ENCODE measurements around the gene ZNF362. TPM values are rescaled to one million over a fixed set of nuclear protein-coding genes. Genes with fewer than 3 reads are reported as not detected.
A peak's percentile ranks its signal among the peaks of the same experiment; 100 is the strongest.

The ZNF362 gene
- polyA plus RNA-seq = 10 to 100 TPM in 1 of 2 donors, 1 to 10 TPM in 1; 6.8 to 13.3 TPM

GRCh38 chr1:33256471-33257206 lies at the start of gene ZNF362:
ZNF362 (plus strand) TSS chr1:33256492; CDS start chr1:33270575, 14,083 bp downstream.
- H3K27me3 ChIP-seq (ENCODE audit: control insufficient read depth in 1 of 2, insufficient read depth in 2 of 2, low read length in 2 of 2) = no peaks in the 10 kb centered on the region
- H3K4me3 ChIP-seq (ENCODE audit: low read depth in 1 of 2, low read length in 2 of 2) = peak within 1 kb of the TSS; percentile 58 to 89
- no peaks in the 10 kb centered on the region for H3K9me3 ChIP-seq (ENCODE audit: control insufficient read depth in 2 of 2, insufficient read depth in 1 of 2, low read depth in 1 of 2, low read length in 1 of 2)
- H3K4me1 ChIP-seq (ENCODE audit: control insufficient read depth in 2 of 2, insufficient read depth in 2 of 2, low read length in 1 of 2) = peaks cover 7 to 21% of the 10 kb centered on the region in 2 donors
- peak within 1 kb of the TSS; percentile 85 to 92 for H3K27ac ChIP-seq (ENCODE audit: low read depth in 2 of 2, low read length in 1 of 2)
- WGBS, 2 donors = 0 to 1% methylated on average over 57 to 88 of the region's 88 CpGs
- no peaks in the 10 kb centered on the region for H3K36me3 ChIP-seq (ENCODE audit: control insufficient read depth in 2 of 2, insufficient read depth in 2 of 2, low read length in 1 of 2)

- H3K4me1 ChIP-seq (ENCODE audit: control insufficient read depth in 2 of 2, insufficient read depth in 2 of 2, low read length in 1 of 2) = no peaks in the 10 kb centered on the region
- H3K27me3 ChIP-seq (ENCODE audit: control insufficient read depth in 1 of 2, insufficient read depth in 2 of 2, low read length in 2 of 2) = no peaks in the 10 kb centered on the region
- H3K27ac ChIP-seq (ENCODE audit: low read depth in 2 of 2, low read length in 1 of 2) = no peak overlapping the region
- H3K4me3 ChIP-seq (ENCODE audit: low read depth in 1 of 2, low read length in 2 of 2) = no peak overlapping the region
- no peaks in the 10 kb centered on the region for H3K36me3 ChIP-seq (ENCODE audit: control insufficient read depth in 2 of 2, insufficient read depth in 2 of 2, low read length in 1 of 2)
- no peaks in the 10 kb centered on the region for H3K9me3 ChIP-seq (ENCODE audit: control insufficient read depth in 2 of 2, insufficient read depth in 1 of 2, low read depth in 1 of 2, low read length in 1 of 2)
- 98% methylated on average over 3 of the region's 3 CpGs for WGBS, 2 donors
Measured at GRCh38 chr1:33211972-33212371, 44.3 kb upstream of the ZNF362 start.

GRCh38 chr1:33219886-33220661 lies 36.2 kb upstream of the ZNF362 start:
- WGBS, 2 donors = 59 to 71% methylated on average over 7 of the region's 7 CpGs
- H3K9me3 ChIP-seq (ENCODE audit: control insufficient read depth in 2 of 2, insufficient read depth in 1 of 2, low read depth in 1 of 2, low read length in 1 of 2) = no peaks in the 10 kb centered on the region
- peak overlapping the region; percentile 82 to 85 for H3K27ac ChIP-seq (ENCODE audit: low read depth in 2 of 2, low read length in 1 of 2)
- no peaks in the 10 kb centered on the region for H3K27me3 ChIP-seq (ENCODE audit: control insufficient read depth in 1 of 2, insufficient read depth in 2 of 2, low read length in 2 of 2)
- H3K4me1 ChIP-seq (ENCODE audit: control insufficient read depth in 2 of 2, insufficient read depth in 2 of 2, low read length in 1 of 2) = peaks cover 0 to 19% of the 10 kb centered on the region in 2 donors
- no peaks in the 10 kb centered on the region for H3K36me3 ChIP-seq (ENCODE audit: control insufficient read depth in 2 of 2, insufficient read depth in 2 of 2, low read length in 1 of 2)
- no peak overlapping the region for H3K4me3 ChIP-seq (ENCODE audit: low read depth in 1 of 2, low read length in 2 of 2)

GRCh38 chr1:33220676-33221384 lies 35.5 kb upstream of the ZNF362 start:
- no peak overlapping the region for H3K4me3 ChIP-seq (ENCODE audit: low read depth in 1 of 2, low read length in 2 of 2)
- 41 to 51% methylated on average over 12 of the region's 12 CpGs for WGBS, 2 donors

GRCh38 chr1:33221385-33221758 lies 34.9 kb upstream of the ZNF362 start:
- Histone ChIP-seq H3K9me3 (ENCODE audit: control insufficient read depth in 2 of 2, insufficient read depth in 1 of 2, low read depth in 1 of 2, low read length in 1 of 2) (no peaks in the 10 kb centered on the region), H3K27ac (ENCODE audit: low read depth in 2 of 2, low read length in 1 of 2) (peak overlapping the region; percentile 85), H3K4me3 (ENCODE audit: low read depth in 1 of 2, low read length in 2 of 2) (no peak overlapping the region), H3K27me3 (ENCODE audit: control insufficient read depth in 1 of 2, insufficient read depth in 2 of 2, low read length in 2 of 2) (no peaks in the 10 kb centered on the region), H3K36me3 (ENCODE audit: control insufficient read depth in 2 of 2, insufficient read depth in 2 of 2, low read length in 1 of 2) (no peaks in the 10 kb centered on the region), H3K4me1 (ENCODE audit: control insufficient read depth in 2 of 2, insufficient read depth in 2 of 2, low read length in 1 of 2) (peaks cover 0 to 19% of the 10 kb centered on the region in 2 donors)
- WGBS, 2 donors = 48% methylated on average over 2 of the region's 2 CpGs

More at GRCh38 chr1:33220676-33221384, 35.5 kb upstream of the ZNF362 start:
- H3K4me1 ChIP-seq (ENCODE audit: control insufficient read depth in 2 of 2, insufficient read depth in 2 of 2, low read length in 1 of 2) = peaks cover 0 to 19% of the 10 kb centered on the region in 2 donors
- H3K9me3 ChIP-seq (ENCODE audit: control insufficient read depth in 2 of 2, insufficient read depth in 1 of 2, low read depth in 1 of 2, low read length in 1 of 2) = no peaks in the 10 kb centered on the region
- peak overlapping the region; percentile 82 to 85 for H3K27ac ChIP-seq (ENCODE audit: low read depth in 2 of 2, low read length in 1 of 2)
- no peaks in the 10 kb centered on the region for H3K36me3 ChIP-seq (ENCODE audit: control insufficient read depth in 2 of 2, insufficient read depth in 2 of 2, low read length in 1 of 2)
- no peaks in the 10 kb centered on the region for H3K27me3 ChIP-seq (ENCODE audit: control insufficient read depth in 1 of 2, insufficient read depth in 2 of 2, low read length in 2 of 2)

GRCh38 chr1:33222381-33222780 lies 33.9 kb upstream of the ZNF362 start:
- H3K4me1 ChIP-seq (ENCODE audit: control insufficient read depth in 2 of 2, insufficient read depth in 2 of 2, low read length in 1 of 2) = peaks cover 0 to 19% of the 10 kb centered on the region in 2 donors

GRCh38 chr1:33224166-33224707 lies 32.1 kb upstream of the ZNF362 start:
- WGBS, 2 donors = 81 to 83% methylated on average over 2 of the region's 2 CpGs
- no peaks in the 10 kb centered on the region for H3K27me3 ChIP-seq (ENCODE audit: control insufficient read depth in 1 of 2, insufficient read depth in 2 of 2, low read length in 2 of 2)
- H3K36me3 ChIP-seq (ENCODE audit: control insufficient read depth in 2 of 2, insufficient read depth in 2 of 2, low read length in 1 of 2) = no peaks in the 10 kb centered on the region
- H3K4me3 ChIP-seq (ENCODE audit: low read depth in 1 of 2, low read length in 2 of 2) = no peak overlapping the region
- H3K4me1 ChIP-seq (ENCODE audit: control insufficient read depth in 2 of 2, insufficient read depth in 2 of 2, low read length in 1 of 2) = peaks cover 0 to 17% of the 10 kb centered on the region in 2 donors
- no peak overlapping the region for H3K27ac ChIP-seq (ENCODE audit: low read depth in 2 of 2, low read length in 1 of 2)
- no peaks in the 10 kb centered on the region for H3K9me3 ChIP-seq (ENCODE audit: control insufficient read depth in 2 of 2, insufficient read depth in 1 of 2, low read depth in 1 of 2, low read length in 1 of 2)

More at GRCh38 chr1:33222381-33222780, 33.9 kb upstream of the ZNF362 start:
- 34 to 58% methylated on average over 1 of the region's 1 CpG for WGBS, 2 donors
- Histone ChIP-seq H3K27me3 (ENCODE audit: control insufficient read depth in 1 of 2, insufficient read depth in 2 of 2, low read length in 2 of 2) (no peaks in the 10 kb centered on the region), H3K4me3 (ENCODE audit: low read depth in 1 of 2, low read length in 2 of 2) (no peak overlapping the region), H3K9me3 (ENCODE audit: control insufficient read depth in 2 of 2, insufficient read depth in 1 of 2, low read depth in 1 of 2, low read length in 1 of 2) (no peaks in the 10 kb centered on the region), H3K36me3 (ENCODE audit: control insufficient read depth in 2 of 2, insufficient read depth in 2 of 2, low read length in 1 of 2) (no peaks in the 10 kb centered on the region), H3K27ac (ENCODE audit: low read depth in 2 of 2, low read length in 1 of 2) (peak overlapping the region in 1 of 2 donors; percentile 1)

GRCh38 chr1:33225586-33225985 lies 30.7 kb upstream of the ZNF362 start:
- no peaks in the 10 kb centered on the region for H3K36me3 ChIP-seq (ENCODE audit: control insufficient read depth in 2 of 2, insufficient read depth in 2 of 2, low read length in 1 of 2)
- WGBS, 2 donors = 81 to 94% methylated on average over 1 of the region's 1 CpG
- no peaks in the 10 kb centered on the region for H3K9me3 ChIP-seq (ENCODE audit: control insufficient read depth in 2 of 2, insufficient read depth in 1 of 2, low read depth in 1 of 2, low read length in 1 of 2)
- no peak overlapping the region for H3K4me3 ChIP-seq (ENCODE audit: low read depth in 1 of 2, low read length in 2 of 2)
- H3K4me1 ChIP-seq (ENCODE audit: control insufficient read depth in 2 of 2, insufficient read depth in 2 of 2, low read length in 1 of 2) = peaks cover 0 to 6% of the 10 kb centered on the region in 2 donors
- no peak overlapping the region for H3K27ac ChIP-seq (ENCODE audit: low read depth in 2 of 2, low read length in 1 of 2)
- H3K27me3 ChIP-seq (ENCODE audit: control insufficient read depth in 1 of 2, insufficient read depth in 2 of 2, low read length in 2 of 2) = no peaks in the 10 kb centered on the region

- 33 to 35% methylated on average over 5 of the region's 5 CpGs for WGBS, 2 donors
- H3K9me3 ChIP-seq (ENCODE audit: control insufficient read depth in 2 of 2, insufficient read depth in 1 of 2, low read depth in 1 of 2, low read length in 1 of 2) = peaks cover 0 to 2% of the 10 kb centered on the region in 2 donors
- no peaks in the 10 kb centered on the region for H3K27me3 ChIP-seq (ENCODE audit: control insufficient read depth in 1 of 2, insufficient read depth in 2 of 2, low read length in 2 of 2)
- H3K36me3 ChIP-seq (ENCODE audit: control insufficient read depth in 2 of 2, insufficient read depth in 2 of 2, low read length in 1 of 2) = no peaks in the 10 kb centered on the region
- no peak overlapping the region for H3K27ac ChIP-seq (ENCODE audit: low read depth in 2 of 2, low read length in 1 of 2)
- peaks cover 0 to 3% of the 10 kb centered on the region in 2 donors for H3K4me1 ChIP-seq (ENCODE audit: control insufficient read depth in 2 of 2, insufficient read depth in 2 of 2, low read length in 1 of 2)
- H3K4me3 ChIP-seq (ENCODE audit: low read depth in 1 of 2, low read length in 2 of 2) = no peak overlapping the region
Measured at GRCh38 chr1:33228935-33229487, 27.3 kb upstream of the ZNF362 start.

Data from esophagus (tissue), 2 donors.